ENCODE results near the gene BCKDK. TPM values are rescaled to one million over a fixed set of nuclear protein-coding genes. Genes with fewer than 3 reads are reported as not detected.
"Not testable (repeated sequence)": the region's sequence is repeated elsewhere in the genome, so short reads cannot be mapped to it uniquely, and the experiment has no call there.

The BCKDK gene
- total RNA-seq, 1 experiment from 2014 or later = 47.7 TPM

- DNase-seq (no peak), ATAC-seq (no peak)
- Histone ChIP-seq H3F3A (ENCODE audit: low read length, unreplicated experiment) (no peaks in the 10 kb centered on the region), H3K4me3 (ENCODE audit: low read length) (no peak overlapping the region), H2AFZ (ENCODE audit: low read length) (no peak overlapping the region), H3K27ac (ENCODE audit: low read length) (no peak overlapping the region), H3K79me2 (ENCODE audit: low read length) (no peaks in the 10 kb centered on the region), H3K9me3 (ENCODE audit: low read length) (no peaks in the 10 kb centered on the region), H3K4me2 (ENCODE audit: low read length) (no peak overlapping the region), H3K4me1 (ENCODE audit: insufficient read depth, low read length) (peaks cover 26% of the 10 kb centered on the region), H3K9ac (ENCODE audit: low read length) (no peak overlapping the region), H4K20me1 (ENCODE audit: low read length) (no peaks in the 10 kb centered on the region), H3K27me3 (ENCODE audit: low read length) (no peaks in the 10 kb centered on the region), H3K36me3 (ENCODE audit: low read depth, low read length) (no peaks in the 10 kb centered on the region; the same call in 1 of the 2 replicates), H3K9me2 (replicated peaks; ENCODE audit: low read length) (no peaks in the 10 kb centered on the region)
- CTCF ChIA-PET = no interaction called here
- TF ChIP-seq EZH2phosphoT487 (IDR thresholded peaks at IDR 0.05; ENCODE audit: borderline replicate concordance, low read length) (no peak), EZH2 (IDR thresholded peaks at IDR 0.05; ENCODE audit: low read length, unreplicated experiment) (no peak), CTCF (conservative IDR thresholded peaks at IDR 0.05; ENCODE audit: low read depth, low read length) (no peak)
- BruUV-seq (replicated peaks) = no TSS peak
- POLR2A ChIA-PET (ENCODE audit: unreplicated experiment) = no interaction called here
- intact Hi-C loops (cut with micrococcal nuclease) = no loop called here
Measured at GRCh38 chr16:31136287-31136662, 28.1 kb downstream of the BCKDK start.

DNA sequence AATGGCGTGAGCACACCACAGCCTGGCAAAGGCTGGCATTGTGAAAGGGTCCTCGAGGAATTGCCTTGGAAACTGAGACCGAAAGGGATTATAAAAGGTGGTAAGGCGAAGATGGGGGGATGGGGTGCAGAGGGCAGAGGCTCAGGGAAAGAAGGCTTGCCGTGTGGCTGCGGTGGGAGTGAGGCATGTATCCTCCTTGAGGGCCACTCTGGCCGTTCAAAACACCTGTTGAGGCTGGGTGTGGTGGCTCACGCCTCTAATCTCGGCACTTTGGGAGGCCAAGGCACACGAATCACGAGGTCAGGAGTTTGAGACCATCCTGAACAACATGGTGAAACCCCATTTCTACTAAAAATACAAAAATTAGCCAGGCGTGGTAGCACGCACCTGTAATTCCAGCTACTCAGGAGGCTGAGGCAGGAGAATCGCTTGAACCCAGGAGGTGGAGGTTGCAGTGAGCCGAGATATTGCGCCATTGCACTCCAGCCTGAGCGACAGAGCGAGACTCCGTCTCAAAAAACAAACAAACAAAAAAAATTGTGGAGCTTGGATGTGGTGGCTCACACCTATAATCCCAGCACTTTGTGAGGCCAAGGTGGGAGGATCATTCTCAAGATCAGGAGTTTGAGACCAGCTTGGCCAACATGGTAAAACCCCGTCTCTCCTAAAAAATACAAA lies 28.8 kb downstream of the BCKDK start:
- H3K27me3 ChIP-seq (ENCODE audit: low read length); H3K9me3 ChIP-seq (ENCODE audit: low read length); H4K20me1 ChIP-seq (ENCODE audit: low read length); H3K79me2 ChIP-seq (ENCODE audit: low read length); H3K9ac ChIP-seq (ENCODE audit: low read length); H3F3A ChIP-seq (ENCODE audit: low read length, unreplicated experiment); intact Hi-C loops (cut with micrococcal nuclease); H3K4me2 ChIP-seq (ENCODE audit: low read length); H3K36me3 ChIP-seq (ENCODE audit: low read depth, low read length); DNase-seq; H2AFZ ChIP-seq (ENCODE audit: low read length); CTCF ChIA-PET; BruUV-seq (replicated peaks); H3K4me3 ChIP-seq (ENCODE audit: low read length); POLR2A ChIA-PET (ENCODE audit: unreplicated experiment); ATAC-seq; H3K27ac ChIP-seq (ENCODE audit: low read length); H3K9me2 ChIP-seq (replicated peaks; ENCODE audit: low read length): not testable (repeated sequence)
- peaks cover 31% of the 10 kb centered on the region for H3K4me1 ChIP-seq (ENCODE audit: insufficient read depth, low read length)

DNA sequence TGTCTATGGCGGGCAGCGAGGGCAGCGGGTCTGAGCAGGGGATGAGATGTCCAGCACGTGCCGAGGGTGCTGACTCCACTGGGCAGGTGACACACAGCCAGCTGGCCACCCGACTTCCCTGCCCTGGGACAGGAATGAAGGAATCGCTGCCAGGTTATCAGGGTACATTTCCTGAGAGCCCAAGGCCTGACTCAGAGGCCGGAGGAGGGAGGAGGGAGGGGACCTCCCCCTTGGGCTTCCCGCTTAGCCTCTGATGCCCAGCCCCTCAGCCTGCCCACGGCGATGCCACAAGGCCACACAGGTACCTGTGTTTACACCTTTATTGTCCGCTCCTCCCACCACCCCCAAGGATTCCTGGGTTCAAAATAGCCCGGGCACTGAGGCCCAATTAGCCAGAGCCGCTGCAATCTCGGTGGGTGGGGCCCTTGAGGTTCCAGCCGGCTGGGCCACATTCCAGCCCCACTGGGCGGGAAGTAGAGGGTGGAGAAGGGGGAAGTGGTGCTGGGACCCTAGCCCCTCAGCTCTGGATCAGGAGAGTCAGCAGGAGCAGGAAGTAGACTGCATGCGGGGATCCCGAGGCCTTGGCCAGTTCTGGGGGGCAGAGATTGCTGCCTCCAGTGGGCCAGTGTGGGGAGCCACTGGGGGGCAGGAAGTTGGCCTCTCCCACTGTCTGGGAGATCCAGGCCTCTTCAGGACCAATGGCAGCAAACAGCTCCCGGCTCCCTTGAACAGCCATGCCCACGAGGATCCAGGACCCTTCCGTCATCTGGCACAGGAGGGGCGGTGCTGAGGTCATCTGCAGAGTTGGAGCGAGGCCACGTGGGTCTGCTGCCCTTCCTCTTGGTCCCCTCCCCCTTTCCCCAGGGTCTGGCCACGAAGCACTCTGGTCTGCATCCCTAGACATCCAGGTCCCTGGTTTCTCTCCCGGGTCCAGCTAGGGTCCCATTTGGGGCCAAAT lies 30.7 kb downstream of the BCKDK start:
- POLR2A ChIA-PET (ENCODE audit: unreplicated experiment) = no interaction called here
- no peaks in the 10 kb centered on the region for H4K20me1 ChIP-seq (ENCODE audit: low read length)
- H3K27ac ChIP-seq (ENCODE audit: low read length) = peak overlapping the region; percentile 28
- CTCF ChIA-PET = no interaction called here
- no peaks in the 10 kb centered on the region for H3K9me2 ChIP-seq (replicated peaks; ENCODE audit: low read length)
- peak overlapping the region; percentile 81 for H2AFZ ChIP-seq (ENCODE audit: low read length)
- H3K79me2 ChIP-seq (ENCODE audit: low read length) = no peaks in the 10 kb centered on the region
- DNase-seq (peak; percentile 85), ATAC-seq (peak; percentile 48)
- peaks cover 31% of the 10 kb centered on the region for H3K4me1 ChIP-seq (ENCODE audit: insufficient read depth, low read length)
- H3K9me3 ChIP-seq (ENCODE audit: low read length) = no peaks in the 10 kb centered on the region
- intact Hi-C loops (cut with micrococcal nuclease) = no loop called here
- H3K4me2 ChIP-seq (ENCODE audit: low read length) = peak overlapping the region; percentile 76
- H3K9ac ChIP-seq (ENCODE audit: low read length) = peak overlapping the region; percentile 6; the same call in 1 of the 2 replicates
- no peaks in the 10 kb centered on the region for H3F3A ChIP-seq (ENCODE audit: low read length, unreplicated experiment)
- no TSS peak for BruUV-seq (replicated peaks)
- H3K36me3 ChIP-seq (ENCODE audit: low read depth, low read length) = no peaks in the 10 kb centered on the region
- TF ChIP-seq EZH2phosphoT487 (IDR thresholded peaks at IDR 0.05; ENCODE audit: borderline replicate concordance, low read length) = no peak
- TF ChIP-seq EZH2 (IDR thresholded peaks at IDR 0.05; ENCODE audit: low read length, unreplicated experiment) = no peak
- no peak for TF ChIP-seq CTCF (conservative IDR thresholded peaks at IDR 0.05; ENCODE audit: low read depth, low read length)
- no peaks in the 10 kb centered on the region for H3K27me3 ChIP-seq (ENCODE audit: low read length)
- peak overlapping the region; percentile 43; the same call in 1 of the 2 replicates for H3K4me3 ChIP-seq (ENCODE audit: low read length)

DNA sequence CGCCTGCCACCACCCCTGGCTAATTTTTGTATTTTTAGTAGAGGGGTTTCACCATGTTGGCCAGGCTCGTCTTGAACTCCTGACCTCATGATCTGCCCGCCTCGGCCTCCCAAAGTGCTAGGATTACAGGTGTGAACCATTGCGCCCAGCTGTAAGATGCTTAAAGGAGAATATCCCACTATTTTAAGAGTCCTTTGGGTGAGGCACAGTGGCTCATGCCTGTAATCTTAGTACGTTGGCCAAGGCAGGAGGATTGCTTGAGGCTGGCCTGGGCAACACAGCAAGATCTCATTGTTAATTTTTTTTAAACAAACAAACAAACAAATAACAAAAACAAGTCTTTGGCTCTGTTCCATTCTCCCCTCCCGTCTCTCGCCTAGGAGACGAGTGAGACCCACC lies 32.9 kb downstream of the BCKDK start:
- H3K9me3 ChIP-seq (ENCODE audit: low read length); H3K36me3 ChIP-seq (ENCODE audit: low read depth, low read length); DNase-seq; H3K79me2 ChIP-seq (ENCODE audit: low read length); H2AFZ ChIP-seq (ENCODE audit: low read length); H4K20me1 ChIP-seq (ENCODE audit: low read length); CTCF ChIA-PET; H3K4me3 ChIP-seq (ENCODE audit: low read length); H3F3A ChIP-seq (ENCODE audit: low read length, unreplicated experiment); H3K9ac ChIP-seq (ENCODE audit: low read length); H3K27me3 ChIP-seq (ENCODE audit: low read length); ATAC-seq; H3K9me2 ChIP-seq (replicated peaks; ENCODE audit: low read length); POLR2A ChIA-PET (ENCODE audit: unreplicated experiment); BruUV-seq (replicated peaks): not testable (repeated sequence)
- H3K4me2 ChIP-seq (ENCODE audit: low read length) = peak overlapping the region; percentile 76
- intact Hi-C loops (cut with micrococcal nuclease) = loop anchor here (5.0 to 10.0 kb wide), 2 partner anchors 116 to 301 kb away; partner anchors contain the start of gene ZNF843
- H3K27ac ChIP-seq (ENCODE audit: low read length) = peak overlapping the region; percentile 70; the same call in 1 of the 2 replicates
- peaks cover 21% of the 10 kb centered on the region for H3K4me1 ChIP-seq (ENCODE audit: insufficient read depth, low read length)
